CD4-positive, alpha-beta T cell treated with Interleukin-6 for 4 hours (primary cell): Measurements from ENCODE around the gene TMEM120B.

ENCODE experiments used
- DNase-seq: peaks from one replicate; pipeline ENCODE4 v3.0.0-alpha.2; 2020; ENCODE audit warnings: mixed read lengths

The TMEM120B gene

DNA sequence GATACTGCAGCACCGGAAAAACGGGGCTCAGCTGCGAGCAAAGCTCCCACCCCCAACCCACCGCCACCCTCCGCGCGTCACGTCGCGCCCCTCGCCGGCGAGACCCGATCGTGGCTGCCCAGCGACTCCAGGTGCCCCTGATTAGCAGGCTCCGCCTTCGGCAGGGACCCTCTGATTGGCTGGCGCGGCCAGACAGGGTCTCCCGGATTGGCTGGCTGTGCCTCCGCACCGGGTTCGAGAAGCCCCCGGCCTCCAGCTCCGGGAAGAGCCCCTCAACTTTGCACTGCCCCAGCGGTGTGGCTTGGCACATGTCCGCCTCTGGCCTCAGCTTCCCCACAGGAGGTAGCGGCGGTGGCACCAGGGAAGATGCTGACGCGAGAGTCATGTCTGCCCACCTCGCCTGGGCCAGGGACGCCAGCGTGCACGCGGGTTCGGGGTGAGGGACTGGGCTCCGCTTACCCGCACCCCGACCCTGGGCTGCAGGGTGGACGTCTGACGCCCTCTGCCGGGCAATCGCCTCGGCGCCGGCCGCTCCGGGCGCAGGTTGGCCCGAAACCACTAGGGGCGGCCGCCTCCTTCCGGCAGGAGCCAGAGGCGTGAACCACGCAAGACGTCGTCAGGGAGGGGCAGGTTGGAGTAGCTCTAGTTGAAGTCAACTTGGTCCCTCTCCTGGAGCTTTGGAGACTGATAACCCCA, 81.4 kb downstream of the TMEM120B start:
- peak; percentile 95 for DNase-seq

DNA sequence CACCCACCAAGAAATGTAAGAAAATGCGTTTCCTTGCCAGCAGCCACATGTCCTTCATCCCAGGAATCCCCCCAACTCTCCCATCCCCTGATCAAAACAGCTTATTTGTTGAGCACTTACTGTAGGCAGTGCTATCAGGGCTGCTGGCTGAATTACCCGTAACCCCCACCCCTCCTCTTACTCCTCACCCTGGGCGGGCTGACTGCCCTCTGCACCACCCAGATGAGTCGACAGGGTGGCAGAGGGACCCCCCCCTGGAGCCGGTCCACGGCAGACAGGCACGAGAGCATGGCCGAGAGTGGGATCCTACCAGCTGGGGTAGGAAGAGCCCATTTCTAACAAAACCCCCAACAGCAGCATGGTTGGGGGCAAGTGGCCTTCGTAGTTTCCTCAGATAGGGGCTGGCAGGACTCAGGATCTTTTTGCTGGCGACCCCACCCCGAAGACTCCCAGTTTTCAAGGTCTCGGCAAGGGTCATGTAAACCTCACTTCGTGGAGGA, 82.0 kb downstream of the TMEM120B start:
- peak; percentile 53 for DNase-seq

DNA sequence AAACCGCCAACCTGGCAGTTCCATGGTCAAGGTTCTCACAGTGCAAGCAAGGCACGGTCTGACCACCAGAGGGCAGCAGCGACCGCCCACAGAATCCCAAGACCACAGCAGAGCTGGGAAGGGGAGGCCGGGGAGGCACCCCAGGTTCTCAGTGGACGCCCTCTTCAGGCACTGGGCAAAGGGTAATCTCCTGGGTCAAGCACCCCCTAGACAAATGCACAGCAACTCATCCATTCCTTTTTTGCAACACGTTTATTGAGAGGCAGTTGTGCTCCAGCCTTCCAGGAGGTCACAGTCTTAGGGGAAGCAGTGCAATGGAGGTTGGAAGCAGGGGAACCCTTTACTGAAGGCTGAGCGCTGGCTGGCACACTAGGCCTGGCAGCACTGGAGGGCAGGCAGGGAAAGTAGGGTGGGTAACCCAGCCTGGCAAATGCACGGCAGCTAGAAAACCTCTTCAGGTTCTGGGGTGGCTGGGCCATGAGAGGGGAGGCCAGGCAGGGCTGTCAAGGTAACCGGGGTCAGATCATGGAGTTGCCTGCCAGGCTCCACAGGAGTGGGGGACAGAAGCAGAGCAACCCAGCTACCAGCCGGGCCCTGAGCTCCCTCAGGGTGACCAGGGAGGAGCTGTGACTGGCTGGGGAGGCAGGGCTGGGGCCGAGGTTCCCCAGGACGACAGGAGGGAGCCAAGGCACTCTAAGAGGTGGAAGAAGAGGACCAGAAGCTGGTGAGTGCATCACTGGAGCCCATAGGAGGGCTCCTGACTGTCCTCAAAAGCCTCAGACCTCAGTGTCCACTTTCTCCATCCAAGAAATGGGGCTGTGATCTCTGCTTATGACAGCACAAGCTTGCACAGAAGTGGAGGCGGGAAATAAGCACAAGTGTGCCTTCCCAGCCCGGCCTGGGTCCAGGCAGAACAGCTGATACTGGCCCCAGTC, 82.7 kb downstream of the TMEM120B start:
- peak; percentile 91 for DNase-seq

GRCh38 chr12:121796855-121797751, 84.6 kb downstream of the TMEM120B start:
- peak; percentile 17 for DNase-seq

DNA sequence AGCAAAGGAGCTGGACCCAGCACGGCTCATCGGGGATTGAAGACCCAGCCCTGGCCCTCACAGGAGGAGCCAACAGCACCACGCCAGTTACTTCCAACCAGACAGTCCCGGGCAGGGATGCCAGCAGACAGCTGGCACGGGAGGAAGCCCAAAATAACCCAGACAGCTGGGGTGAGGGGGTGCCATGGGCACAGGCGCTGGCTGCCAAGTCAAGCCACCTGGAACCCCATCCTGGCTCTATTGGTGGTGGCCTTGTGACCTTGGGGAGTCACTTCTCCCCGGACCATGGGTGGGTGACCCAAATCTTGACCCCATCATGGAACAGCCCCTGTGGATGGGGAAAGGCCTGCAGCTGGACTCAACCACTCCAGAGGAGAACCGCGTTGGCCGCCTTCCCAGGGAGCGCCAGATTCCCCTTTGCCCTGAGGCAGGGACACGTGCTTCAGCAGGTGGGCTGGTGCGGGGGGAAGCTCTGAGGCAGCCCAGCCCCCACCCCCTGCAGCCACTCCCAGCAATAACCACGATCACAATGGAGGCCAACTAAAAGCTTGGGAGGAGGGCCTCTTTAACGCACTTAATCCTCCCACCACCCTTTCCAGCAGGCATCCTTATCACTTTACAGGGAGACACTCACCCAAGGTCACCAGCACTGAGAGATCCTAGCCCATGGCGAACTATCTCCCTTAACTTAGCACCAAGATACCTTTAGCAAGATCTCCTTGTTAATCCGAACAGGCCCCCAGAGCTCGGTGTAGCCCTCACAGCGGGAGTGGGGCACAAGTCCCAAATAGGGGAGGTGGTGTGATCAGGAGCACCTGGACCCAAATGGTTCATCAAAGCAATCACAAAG, 85.6 kb downstream of the TMEM120B start:
- DNase-seq: peak; percentile 2

DNA sequence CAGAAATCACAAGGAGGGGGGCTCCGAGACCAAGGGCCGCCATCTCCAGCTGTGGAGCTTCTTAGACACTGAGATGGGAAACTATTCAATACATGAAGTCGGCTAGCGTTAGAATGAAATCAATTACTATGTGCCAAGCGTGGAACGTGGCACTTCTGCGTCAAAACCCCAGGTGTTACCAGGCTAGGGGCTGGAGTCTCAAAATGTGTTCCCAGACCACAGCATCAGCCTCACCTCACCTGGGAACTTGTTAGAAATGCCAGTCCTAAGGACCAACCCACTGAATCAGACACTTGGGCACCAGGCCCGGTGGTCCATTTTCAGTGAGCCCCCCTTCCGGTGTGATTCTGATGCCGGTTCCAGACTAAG, 86.2 kb downstream of the TMEM120B start:
- DNase-seq: no peak

DNA sequence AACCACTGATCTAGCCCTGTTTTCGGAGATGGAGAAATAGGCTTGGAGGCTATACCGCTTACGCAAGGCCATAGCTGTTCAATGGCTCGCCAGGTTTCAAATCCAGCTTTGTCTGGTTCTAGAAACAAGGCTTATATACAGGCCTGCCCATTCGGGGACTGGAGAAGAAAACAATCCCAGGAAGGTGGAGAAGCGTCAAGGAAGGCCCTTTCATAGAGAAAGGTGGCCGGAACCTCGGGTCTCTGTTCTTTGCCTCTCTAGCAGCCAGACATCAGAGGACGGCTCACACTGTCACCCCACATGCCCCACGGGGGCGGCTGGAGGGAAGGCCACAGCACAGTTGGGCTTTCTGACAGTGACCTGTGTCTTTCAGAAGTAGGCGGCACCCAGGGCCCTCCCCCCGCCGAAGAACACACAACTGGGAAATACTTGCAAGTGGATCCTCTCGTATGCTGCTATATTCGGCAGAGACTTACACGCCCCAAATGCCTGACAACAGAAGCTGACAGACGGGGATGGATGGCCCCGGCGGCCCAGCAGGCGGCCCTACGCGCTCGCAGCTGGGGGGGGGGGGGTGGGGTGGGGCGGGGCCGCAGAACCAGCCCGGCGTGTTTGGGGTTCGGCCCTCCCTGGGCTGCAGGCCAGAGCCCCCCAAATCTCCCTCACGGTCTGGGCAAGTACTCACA, 86.7 kb downstream of the TMEM120B start:
- DNase-seq: peak; percentile 65

- DNase-seq: peak; percentile 91
Observed at GRCh38 chr12:121799842-121800693, 87.5 kb downstream of the TMEM120B start.

DNA sequence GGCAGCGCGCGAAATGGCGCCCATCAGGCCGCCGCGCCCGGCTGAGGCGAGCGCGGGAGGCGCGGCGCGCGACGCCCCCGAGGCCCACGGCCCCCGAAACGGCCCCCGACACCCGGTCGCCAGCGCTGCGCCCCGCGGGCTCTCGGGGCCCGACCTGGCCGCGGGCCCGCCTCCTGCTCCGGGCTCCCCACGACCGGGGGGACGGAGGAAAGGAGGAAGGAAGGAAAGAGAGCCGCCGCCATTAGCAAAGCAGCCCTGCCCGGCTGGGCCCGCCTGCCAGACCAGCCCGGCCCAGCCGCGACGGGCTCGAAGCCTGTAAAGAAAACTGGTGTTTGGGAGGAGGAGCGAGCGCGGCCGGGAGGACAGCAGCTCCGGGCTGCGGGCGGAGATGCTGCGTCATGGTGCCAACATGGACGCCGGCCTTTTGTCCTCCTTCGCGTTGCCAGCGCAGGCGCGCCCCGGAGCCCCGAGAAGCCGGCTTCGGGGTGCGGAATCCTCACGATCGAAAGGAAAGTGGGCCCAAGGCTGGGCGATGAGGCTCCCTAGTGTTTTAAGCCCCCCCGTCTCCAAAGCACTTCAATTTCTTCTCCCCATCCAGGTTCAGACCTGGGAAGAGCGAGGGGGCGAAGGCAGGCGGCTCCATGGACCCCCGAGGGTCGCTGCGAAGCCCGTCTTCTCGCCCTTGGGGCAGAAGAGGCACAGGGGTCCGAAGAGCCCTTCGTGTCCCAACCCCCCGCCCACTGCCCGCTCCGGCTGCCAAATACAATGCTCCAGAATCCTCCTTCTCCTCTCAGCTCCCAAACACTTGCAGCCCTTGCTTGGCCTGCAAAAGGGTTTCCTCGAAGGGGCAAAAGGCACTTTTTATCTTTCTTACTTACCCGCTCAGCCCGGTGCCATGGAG, 88.4 kb downstream of the TMEM120B start:
- DNase-seq: peak; percentile 79

- DNase-seq: peak; percentile 71
Observed at GRCh38 chr12:121801595-121802484, 89.3 kb downstream of the TMEM120B start.

DNA sequence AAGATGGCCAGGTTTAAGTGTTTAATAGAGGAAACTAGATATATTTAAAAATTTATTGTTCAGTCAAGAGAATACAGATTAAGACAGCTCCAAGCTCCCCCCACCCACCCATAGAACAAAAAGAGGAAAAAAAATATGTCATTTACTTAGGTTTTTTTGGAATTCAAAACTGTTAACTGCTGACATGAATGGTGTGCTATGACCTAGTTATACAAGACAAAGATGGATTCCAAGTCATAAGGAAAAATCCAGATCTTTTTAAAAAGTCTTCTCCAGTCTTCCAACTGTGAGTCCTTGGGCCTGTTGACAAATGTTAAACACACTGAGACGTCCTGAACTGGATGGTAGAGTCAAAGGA, 89.9 kb downstream of the TMEM120B start:
- no peak for DNase-seq

DNA sequence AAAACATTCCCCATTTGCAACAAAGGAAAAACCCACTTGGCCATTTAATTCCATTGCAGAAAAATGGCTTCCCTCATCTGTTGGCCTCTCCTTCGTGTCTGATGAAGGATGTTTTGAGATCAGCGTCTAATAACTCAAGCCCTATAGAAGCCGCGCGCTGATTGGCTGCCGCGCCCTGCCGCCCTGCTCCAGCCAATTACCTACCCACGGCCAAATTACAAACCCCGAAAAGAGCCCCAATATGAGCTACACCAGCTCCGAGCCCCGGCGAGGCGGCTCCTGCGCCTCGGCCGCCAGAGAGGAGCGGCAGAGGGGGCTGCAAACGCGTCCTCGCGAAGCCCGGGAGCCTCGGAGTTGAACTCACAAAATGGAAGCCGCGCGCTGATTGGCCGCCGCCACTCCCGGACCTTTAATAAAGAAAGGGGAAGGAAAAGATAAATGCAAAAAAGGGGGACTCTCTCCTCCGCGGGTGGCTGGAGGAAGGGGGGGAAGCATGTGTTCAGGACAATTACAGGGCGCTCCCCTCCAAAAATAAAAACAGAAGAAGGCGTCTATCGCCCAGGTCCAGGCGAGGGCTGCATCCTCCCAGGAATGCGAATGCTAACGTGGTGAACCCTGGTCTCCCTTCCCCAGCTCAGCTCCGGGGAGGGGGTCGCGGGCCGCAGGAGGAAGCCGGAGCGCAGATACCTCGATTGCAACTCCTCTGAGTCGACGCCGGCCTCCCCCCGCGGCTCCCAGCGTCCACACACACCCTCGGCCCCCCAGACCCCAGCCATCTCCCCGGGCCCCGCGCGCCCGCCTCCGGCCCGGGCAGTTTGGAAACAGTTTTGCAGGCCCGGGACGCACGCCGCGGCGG, 90.5 kb downstream of the TMEM120B start:
- peak; percentile 88 for DNase-seq

DNA sequence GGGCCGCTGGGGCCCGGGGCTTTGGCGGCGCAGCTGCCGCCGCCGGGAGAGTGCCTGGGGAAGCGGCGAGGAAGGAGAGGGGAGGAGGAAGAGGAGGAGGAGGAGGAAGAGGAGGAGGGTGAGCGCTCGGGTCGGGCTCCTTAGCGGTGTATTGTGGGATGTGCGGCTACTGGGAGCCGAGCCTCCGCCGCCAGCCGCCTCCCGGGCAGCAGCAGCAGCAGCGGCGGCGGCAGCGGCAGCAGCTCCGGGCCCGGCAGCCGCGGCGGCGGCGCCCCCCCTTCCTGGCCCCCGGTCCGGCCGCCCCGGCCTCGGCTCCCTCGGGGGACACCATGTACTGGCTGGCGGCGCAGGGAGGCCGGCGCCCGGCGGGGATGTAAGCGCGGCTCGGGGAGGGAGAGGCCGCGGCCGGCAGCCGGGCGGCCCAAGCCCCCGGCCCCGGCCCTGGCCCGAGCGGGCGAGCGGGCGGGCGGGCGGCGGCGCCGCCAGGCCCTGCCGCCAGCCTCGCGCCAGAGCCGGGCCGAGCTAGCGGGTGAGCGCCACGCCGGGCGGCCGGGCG, 91.4 kb downstream of the TMEM120B start, which contains the start of gene SETD1B:
TSS of gene SETD1B (plus strand) at position 149 of the 556 bp plus-strand sequence. CDS start 729 bp downstream, outside the sequence.
- DNase-seq: peak; percentile 71

- peak; percentile 80 for DNase-seq
Observed at GRCh38 chr12:121804417-121805111, 92.0 kb downstream of the TMEM120B start.

DNA sequence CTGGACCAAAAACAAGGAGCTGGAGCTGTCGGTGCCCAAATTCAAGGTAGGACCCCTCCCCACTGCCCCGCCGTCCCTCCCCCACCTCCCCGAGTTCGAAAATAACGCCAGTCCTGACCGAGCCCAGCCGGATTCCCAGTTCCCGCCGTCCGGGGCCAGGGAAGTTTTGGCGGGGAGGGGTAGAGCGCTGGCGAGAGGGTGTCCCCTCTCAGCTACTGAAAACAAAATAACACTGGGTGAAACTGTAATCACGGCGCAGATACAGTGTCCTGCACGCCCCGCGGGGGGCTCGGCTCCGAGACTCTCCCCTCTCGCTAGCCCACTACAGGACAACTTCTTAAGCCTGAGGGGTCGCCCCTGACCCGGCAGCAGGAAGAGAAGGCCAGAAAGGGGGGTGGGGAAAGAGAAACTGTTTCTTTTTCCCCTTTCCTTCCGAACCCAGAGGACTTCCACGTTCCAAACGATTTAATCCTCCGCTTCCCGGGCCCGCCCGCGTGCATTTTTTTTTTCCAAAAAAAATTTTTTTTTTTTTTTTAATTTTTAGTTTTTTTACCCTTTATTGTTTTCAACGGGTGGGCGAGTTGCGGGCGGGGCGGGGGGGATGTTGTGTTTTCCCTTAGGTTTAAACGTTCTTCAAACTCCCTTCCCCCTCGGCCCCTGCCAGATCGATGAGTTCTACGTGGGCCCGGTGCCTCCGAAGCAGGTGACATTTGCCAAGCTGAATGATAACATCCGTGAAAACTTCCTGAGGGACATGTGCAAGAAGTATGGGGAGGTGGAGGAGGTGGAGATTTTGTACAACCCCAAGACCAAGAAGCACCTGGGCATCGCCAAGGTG, 92.8 kb downstream of the TMEM120B start:
- no peak for DNase-seq
